Gastroesophageal sphincter (tissue), 3 donors: ENCODE measurements around the gene NXPH4.

Experiments
- CTCF ChIP-seq, 4 experiments: fragments of 200-600 bp in 2 of 4; fragments of 450-650 bp in 2 of 4; sonication (generic) in 1 of 4; IDR thresholded peaks; one replicate each; pipeline ENCODE4 v1.5.1; 2017 to 2019; ENCODE audit warnings: antibody characterized with exemption in 4 of 4, mild to moderate bottlenecking in 2 of 4, moderate library complexity in 2 of 4
- POLR2A ChIP-seq, 2 donors: fragments of 450-650 bp; IDR thresholded peaks; one replicate each; pipeline ENCODE4 v1.6.1; 2017; ENCODE audit warnings: antibody characterized with exemption in 2 of 2, mild to moderate bottlenecking in 2 of 2, moderate library complexity in 1 of 2
- POLR2AphosphoS5 ChIP-seq: sonication (generic); formaldehyde crosslinking; IDR thresholded peaks from one replicate; pipeline ENCODE4 v1.6.1; 2017; ENCODE audit warnings: antibody characterized with exemption

GRCh38 chr12:57180321-57180989 is 36.1 kb upstream of the NXPH4 start:
- TF ChIP-seq POLR2A (IDR thresholded peaks at IDR 0.05) (no peak), POLR2AphosphoS5 (no peak), CTCF (IDR thresholded peaks at IDR 0.05) (no peak)
